Measurements from ENCODE around the gene BPGM.

BPGM gene

DNA sequence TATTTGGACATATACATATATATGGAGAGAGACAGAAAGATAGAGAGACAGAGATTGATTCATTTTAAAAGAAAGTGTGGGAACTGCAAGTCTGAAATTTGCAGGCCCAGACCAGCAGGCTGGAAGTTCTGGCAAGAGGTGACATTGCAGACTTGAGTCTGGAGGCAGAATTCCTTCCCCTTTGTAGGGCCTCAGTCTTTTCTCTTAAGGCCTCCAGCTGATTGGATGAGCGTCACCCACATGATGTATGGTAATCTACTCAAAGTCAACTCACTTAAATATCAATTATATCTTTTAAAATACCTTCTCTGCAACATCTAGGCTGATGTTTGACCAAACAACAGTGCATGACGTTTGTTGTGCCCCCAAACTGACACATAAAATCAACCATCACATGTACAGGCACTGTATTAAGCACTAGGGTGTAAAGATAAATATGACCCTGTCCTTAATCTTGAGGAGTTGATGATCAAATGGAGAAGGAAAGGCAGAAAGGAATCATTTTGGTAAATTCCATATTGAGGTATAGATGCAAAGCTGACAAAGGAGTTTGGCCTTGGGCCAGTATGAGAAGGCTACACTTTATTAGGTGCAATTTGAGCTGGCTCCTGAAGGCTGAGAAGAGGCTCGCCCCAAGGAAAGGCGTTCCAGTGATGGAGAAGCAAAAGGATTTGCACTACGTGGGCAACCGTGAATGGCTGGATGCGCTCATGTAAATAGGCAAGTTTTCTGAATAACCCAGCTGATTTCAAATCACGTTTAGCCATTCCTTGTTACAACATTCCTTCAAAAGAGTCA lies 52.6 kb downstream of the BPGM start:
- no peak for DNase-seq

DNA sequence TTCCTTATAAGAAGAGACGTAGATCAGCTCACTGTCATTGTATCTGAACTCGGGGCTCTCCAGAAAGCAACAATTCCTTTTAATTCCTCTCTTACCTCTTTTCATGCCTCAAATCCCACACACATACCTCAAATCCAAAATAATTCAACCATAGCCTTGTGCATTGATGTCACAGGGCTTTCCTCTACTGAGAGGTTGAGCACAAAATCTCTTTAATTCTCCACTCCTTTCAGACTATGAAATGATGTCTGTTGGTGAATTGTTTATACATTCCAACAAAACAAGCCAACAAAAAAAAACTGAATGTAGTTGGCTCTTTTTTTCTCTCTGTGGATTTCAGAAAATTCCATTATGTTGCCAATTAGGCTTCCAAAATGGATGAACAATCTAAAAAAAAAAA lies 53.2 kb downstream of the BPGM start:
- no peak for DNase-seq

DNA sequence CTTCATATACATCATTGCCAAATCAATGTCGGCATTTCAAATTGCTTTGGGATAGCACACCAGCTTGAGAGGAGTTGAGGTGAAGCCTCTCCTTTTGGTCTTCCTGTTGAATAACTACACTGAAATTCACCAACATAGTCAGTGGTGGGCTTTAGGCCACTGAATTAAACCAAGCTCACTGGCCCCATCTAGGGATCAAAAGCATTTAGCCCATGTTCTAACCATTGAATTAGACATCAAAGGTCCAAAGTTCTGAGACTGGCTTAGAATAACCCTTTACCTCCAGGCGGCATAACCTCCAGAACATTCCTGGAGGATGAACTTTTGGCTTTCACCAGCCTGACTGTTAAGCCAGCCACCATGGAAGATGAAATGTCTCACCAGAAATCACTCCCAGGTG lies 54.6 kb downstream of the BPGM start:
- no peak for DNase-seq

DNA sequence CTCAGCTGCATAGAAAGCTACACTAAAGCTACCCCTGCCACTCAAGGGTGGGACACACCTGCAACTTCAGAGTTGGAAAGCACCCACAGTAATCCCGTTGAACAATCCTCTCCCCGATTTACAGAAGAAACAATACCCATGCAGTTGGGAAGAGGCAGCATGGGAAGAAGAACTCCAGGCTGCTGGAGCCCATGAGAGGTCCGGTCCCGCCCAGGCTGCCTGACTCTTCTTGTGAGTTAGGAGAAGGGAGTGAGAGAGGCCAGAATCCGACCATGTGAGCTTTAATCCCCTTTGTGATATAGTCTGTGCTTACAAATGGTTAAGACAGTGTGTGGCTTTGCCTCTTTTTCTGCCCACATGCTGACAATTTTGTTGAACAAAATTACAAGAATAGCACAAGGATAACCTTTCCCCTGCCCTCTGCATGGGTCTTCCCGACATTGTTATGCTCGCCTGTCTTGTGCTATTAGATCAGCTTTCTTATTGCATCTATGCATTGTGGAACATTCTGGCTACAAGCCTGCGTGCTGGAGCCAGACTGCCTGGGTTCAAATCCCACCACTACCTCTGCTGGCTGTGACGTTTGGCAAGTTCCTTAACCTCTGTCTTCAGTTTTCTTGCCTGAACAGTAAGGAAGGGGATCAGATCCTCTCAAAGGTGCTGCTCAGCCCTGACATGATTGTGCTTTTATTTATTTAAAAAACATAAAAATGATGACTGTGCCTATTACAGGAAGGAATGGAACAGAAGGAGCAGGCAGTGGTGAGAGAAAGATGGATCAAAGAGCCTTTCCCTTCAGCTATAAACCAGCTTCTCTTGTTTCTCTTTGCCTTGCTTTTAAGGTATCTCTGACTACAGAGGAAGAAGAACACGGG lies 56.0 kb downstream of the BPGM start:
- no peak for DNase-seq

DNA sequence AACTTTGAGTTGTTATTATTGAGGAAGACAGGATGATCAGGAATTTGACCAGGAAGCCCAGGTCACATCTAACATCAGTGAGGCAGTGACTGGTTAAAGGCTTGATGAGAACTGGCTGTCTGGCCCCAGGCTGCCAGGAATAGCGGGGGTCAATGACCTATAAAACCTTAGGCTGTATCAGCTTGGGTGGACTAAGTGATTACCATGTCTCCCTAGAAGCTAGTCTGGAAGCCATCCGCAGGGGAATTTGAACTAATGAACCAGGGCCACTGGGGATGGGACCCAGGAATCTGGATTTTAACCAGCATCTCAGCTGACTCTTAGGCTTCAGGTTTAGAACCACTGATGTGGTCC lies 56.6 kb downstream of the BPGM start:
- DNase-seq, result no peak

DNA sequence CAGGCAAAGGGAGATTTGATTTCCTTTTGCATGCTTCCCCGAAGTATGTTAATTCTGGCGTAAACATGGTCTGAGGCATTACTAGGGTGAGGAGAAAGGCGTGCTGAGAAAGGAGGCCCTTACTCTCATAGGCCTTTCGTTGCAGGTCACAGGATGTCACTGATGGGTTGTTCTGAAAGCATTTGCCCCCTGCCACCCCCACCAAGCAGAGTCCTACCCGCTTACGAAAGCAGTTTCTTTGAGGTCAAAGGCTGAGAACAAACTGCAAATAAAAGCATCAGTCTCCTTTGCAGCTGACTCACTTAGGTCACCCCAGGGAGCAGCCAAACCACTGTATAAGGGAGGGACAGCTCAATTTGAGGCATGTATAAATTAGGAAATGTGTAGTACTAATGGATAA lies 57.1 kb downstream of the BPGM start:
- no peak for DNase-seq

DNA sequence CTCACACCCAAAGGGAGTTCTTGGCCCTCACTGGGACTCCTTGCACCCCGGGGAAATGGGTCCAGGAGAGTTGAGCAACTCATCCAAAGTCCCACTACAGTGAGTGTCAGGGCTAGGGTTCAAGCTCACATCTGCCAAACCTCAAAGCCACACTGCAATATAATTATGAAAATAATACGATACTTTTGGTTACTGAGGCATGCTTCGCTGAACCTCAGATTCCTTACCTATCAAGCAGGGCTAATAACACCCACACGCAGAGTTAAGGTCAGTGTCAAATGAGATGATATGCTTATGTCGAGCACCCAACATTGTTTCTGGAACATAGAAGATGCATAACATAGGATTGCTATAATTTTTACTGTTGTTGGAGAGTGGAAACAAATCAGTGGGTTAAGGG lies 58.2 kb downstream of the BPGM start:
- no peak for DNase-seq

DNA sequence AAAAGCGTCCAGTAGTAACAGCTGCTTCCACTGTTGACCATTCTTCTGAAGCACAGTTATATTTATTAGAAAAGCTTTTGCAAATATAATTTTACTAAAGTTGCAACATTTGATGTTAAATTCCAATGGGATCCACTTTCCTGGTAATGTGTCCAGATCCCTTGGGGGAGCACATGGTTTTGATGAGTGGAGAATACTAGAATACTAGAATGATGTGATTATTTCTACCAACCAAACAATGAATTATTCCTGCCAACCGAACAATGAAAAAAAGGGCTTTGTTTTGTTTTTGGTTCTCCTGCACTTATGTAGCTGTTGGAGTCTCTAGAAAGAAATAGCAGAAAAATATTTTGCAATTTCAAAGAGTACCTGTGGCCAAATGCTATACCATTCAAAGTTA lies 59.1 kb downstream of the BPGM start:
- no peak for DNase-seq

DNA sequence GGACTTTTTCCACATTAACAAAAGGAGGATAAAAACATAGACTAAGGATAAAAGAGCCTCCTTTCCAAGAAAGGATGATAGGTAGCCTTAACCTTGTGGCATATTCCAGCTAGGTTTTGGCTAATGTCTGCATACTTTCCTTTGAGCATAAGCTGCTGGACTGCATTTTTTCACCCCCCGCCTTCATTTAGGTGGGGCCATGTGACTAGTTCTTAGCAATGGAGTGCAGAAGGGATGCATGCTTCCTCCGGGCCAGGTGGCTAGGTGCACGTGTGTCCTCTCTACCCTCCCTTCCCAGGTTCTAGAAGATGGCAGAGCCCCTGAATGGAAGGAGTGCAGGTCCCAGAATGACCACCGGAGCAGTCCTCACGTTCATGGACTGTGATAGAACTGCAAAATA lies 59.8 kb downstream of the BPGM start:
- no peak for DNase-seq

DNA sequence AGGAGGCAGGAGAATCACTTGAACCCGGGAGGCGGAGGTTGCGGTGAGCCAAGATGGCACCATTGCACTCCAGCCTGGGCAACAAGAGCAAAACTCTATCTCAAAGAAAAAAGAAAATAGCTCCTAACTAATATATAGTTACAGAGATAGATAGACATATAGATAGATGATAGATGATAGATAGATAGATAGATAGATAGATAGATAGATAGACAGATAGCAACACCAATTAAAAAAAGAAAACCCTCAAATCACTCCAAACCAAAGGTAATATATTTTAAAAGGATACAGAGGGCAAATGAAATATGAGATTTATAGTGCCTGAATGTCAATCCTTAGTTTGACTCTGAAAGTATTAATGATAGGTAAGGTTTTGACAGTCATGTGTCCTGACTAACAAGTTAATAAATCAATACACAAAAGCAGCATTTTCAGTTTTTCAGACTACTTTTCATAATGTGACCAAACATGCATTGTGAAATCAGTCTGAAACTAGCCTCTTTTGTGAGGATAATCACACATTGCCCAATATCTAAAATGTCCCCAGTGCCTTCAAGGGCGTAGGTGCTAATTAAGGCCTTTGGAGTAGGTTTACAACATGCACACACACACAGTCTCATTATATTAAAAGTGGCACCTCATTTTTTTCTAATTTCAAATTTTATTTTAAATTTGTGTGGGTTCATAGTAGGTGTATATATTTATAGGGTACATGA lies 61.2 kb downstream of the BPGM start:
- no peak for DNase-seq

DNA sequence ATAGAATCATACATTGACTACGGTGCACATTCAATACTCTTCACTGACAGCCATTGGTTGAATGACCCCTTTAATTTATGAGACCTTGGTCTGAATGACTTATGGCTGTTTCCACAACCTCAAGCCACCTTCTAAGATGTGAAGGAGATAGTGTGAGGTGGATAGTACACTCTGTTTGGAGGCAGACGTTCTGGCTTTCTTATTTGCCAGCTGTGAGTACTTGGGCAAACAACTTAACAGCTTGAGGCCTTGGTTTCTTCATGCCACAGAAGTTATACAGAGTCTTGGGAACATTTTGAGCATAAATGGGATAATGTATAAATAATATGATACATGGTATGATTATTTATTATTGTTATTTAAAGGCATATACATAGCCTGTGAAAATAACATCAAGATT lies 62.0 kb downstream of the BPGM start:
- no peak for DNase-seq

DNA sequence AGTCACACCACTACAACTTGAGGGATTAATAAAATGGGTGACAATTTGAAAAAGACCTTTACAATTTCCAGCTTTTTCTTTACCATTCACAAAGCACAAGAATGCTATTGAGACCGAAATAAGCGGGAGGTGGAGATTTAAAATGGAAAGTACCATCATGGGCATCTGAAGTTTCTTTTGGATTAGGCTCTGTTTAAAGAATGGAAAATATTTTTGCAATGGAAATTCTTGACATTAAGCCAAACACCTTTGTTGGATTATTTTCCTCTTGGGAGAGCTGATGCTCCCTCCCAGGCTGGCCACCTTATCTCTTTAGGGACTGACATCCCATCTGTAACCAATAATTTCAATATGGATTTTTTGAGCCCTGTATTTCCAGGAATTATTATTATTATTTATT lies 62.5 kb downstream of the BPGM start:
- DNase-seq, result no peak

DNA sequence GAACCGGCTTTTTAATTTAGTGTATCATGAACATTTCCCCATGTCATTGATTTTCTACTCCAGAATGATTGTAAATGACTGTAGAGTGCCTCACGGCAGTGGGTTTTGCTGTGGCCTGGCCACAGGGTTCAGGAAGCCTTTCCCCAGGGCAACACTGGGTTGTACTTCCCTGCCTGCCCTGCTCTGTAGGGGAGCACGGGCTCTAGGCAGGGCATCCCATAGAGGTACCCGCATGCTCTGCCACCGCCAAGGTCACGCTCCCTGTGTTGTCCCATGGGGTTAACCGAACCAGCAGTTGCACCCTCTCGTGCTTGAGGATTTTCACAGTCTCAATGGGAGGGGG lies 63.8 kb downstream of the BPGM start:
- no peak for DNase-seq

DNA sequence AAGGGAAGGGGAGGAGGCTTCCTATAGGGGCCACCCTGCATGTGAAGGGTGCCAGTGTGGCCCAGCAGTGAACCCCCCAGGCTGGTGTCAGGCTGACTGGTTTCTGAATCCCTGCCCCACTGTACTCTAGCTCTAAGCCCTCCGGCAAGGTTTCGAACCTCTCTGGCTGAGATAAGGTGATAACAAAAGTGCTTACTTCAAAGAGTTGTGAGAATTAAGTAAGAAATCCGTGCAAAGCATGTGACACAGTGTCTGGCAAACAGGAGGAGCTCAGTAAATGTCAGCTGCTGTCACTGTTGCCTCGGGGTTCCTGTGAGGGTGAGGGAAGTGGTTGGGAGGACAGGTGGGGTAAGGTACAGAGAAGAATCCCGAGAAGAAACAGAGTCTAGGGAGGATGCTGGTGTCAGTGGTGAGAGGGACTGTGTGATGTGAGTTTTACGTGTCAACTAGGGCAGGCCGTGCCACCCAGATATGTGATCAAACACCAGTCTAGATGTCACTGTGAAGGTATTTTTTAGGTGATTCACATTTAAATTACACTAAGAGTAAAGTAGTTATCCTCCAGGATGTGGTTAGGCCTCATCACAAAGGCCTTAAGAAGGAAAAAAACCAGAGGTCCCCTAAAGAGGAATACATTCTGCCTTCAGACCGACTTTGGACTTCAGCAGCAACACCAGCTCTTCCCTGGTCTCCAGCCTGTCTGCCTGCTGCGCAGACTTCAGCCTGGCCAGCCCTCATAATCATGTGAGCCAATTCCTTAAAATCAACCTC lies 64.4 kb downstream of the BPGM start:
- no peak for DNase-seq

DNA sequence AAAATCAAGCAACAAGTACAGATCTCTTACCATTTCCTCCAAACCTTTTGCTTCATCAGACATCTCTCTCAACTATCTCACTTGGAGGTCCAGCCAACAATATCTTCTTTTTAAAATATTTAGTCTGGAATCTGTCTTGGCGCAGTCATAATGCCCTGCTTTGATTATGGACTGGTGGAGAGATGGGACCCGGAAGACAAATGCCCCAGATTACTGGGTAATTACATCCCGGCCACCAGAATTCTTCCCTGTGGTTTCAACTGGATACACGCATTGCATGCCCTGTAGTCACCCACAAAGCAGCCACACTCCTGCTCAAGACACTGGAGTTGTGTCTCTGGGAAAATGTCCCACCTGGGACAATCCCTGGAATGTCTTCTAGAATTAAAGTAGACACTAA lies 65.5 kb downstream of the BPGM start:
- no peak for DNase-seq

DNA sequence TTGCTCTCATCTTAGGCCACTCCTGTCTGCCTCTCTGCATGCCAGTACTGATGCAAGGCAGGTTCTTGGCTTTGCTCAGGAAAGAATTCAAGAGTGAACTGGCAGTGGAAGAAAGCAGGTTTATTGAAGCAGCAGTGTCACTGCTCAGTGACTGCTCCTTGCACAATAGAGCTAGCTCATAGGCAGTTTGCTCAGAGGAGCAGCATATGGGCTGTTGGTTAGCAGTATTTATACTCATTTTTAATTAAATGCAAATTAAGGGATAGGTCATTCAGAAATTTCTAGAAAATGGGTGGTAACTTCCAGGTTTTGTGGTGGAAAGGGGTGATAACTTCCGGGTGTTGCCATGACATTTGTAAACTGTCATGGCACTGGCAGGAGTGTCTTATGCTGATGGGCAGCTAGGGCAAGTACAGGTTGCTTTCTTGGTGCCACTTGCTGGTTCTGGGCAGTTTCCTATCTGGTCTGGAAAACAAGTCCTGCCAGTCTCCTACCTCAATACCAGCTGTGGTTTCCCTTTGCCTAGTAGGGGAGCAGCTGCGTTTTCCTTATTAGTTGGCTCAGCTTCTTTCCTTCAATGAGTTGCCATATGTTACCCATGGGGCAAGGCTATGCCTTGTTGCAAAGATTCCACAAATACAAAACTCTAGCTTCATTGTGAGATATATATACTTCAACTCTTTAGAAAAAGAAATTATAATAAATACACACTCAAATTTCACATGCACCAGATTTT lies 68.0 kb downstream of the BPGM start:
- no peak for DNase-seq

DNA sequence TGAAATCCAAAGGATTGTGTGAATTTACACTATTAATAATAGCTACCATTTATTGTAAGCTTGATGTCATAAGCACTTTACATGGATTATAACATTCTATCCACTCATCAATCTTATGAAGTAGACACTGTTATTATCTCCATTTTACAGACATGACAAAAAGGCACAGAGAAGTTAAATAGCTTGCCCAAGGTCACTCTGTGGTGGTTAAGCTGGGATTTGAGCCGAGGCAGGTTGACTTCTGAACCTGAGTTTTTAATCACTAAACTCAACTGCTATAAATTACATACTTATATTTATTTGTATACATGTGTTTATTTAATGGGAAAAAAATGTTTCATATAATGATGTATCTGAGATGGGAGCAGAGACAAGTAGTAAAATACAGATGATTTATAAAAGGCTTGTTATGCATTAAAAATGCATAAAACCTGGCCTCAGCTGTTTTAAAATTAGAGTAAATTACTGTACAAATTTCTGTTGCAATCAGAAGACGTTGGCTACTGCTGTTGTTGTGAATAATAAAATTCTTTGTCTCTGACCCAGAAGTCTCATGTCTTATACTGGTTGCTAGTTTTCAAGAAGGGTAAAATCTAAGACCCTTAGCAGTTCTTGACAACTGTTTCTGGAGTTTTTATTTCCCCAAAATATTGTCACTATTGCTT lies 71.7 kb downstream of the BPGM start:
- no peak for DNase-seq

DNA sequence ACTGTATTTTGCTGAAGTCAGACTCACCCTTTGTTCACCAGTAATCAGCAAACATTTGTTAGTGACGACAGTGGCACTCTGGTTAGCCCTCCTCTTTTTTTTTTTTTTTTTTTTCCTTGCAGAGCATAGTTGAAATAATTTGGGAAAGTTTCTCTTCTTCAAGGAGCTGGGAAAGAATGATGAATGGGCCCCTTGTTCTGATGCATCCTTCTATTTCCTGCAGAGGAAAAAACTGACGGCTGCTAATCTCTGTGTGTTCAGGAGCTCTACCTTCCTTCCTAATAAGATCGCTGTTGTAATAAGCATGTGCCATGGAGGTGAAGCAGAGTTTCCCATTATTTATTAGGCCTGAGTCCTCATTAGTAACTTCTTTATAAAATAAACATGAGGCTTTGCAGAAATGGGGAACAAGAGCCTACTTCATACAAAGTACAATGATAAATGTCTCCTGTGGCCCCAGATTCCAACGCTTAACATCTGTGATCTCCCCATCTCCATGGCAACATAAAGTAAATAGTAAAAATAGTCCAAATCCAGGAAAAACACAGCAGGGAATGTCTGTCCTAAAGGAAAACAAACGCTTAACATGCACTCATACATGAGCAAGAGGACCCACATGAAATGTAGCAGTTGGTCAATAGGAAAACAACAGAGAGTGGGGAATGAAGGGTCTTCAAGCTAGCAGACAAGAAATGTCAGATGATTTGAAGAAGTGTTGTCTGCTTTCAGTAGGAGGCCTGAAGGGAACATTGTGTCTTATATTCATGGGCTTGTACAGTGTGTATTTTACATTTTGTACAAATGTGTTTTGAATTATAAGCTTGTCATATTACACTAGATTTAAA lies 73.7 kb downstream of the BPGM start:
- DNase-seq, result no peak

DNA sequence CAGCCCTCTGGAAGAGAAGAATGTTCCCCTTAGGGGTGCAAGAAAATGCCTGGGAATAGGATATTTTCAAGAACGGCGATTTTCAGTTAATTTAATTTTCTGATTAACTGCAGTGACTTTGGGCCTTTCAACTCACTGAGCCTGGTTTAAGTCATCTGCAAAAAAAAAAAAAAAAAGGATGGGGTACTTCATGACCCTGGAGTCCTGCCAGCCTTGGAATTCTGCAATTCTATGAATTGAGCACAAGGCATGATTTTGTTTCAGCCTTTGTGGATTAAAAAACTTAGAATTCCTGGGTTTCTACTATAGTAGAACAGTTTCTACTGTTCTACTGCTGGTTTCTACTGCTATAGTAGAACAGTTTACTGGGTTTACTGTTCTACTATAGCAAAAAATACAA lies 74.5 kb downstream of the BPGM start:
- no peak for DNase-seq

DNA sequence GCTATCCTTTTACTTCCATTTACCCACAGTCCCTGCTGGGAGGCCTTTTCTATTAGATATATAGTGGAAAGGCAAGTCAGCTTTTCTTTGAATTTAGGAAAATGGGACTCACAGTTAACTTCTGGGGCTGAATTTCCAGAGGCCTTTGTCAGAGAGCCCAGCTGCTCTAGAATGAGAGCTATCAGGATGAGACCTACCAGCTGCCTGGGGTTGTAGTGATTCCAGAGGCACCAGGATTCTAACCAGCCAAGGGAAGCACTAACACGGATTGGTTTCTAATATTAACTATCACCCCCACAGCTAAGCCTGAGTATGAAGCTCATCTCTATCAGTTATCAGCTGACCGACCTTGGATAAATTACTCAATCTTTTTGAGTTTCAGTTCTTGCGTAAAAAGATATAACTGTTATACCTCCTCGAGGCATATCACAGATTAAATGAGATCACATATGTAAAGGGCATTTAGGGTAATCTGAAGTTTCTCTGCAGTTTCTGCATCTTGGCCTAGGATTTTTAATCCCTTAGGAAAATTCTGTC lies 76.2 kb downstream of the BPGM start:
- DNase-seq, result no peak

DNA sequence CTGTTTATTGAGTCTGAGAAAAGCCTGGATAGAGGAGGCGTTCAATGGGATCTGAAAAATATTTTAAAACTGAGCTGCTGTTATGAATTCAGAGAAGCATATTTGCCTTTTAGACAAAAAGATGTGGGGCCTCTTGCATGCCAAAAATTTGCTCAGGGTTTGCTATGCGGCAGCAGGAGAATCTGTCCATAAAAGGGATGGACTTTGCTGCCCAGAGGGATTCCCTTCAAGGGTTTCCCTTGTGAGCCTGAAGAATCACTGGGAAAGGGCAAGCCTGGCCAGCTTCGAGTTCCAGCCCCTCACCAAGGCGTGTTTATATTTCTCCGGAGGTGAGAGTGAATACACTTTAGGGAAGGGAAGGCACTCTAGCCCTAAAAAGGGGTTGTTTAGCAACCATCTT lies 77.2 kb downstream of the BPGM start:
- no peak for DNase-seq

All from NK-92 treated with Interleukin-12 subunit alpha and Interleukin-12 subunit beta, amount 100 ng/mL, for 24 hours (cell line).